Measurements from ENCODE around the gene FARS2. TPM values are rescaled to one million over a fixed set of nuclear protein-coding genes. Genes with fewer than 3 reads are reported as not detected.

FARS2 gene
- total RNA-seq, 1 donor from 2014 or later: 27.4 TPM

DNA sequence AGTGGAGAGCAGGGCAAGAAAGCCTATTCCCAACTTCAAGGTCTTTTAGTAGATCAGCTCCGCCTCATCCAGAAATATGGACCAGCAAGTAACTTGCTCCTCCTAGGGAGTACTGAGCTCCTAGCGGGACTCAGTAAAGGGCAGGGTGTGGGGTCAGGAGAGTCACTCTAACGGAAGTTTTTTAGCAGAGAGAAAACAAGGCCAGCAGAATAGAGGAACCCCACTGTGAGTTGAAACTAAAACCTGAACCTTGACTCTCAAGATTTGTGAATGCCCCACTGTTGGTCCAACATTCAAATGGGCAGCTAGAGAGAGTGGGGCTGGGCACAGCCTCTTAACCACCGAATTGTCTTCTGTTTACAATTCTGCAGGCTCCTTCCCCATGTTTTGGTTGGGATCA lies 244.8 kb downstream of the FARS2 start:
- no peak for DNase-seq (ENCODE audit: low spot score)

DNA sequence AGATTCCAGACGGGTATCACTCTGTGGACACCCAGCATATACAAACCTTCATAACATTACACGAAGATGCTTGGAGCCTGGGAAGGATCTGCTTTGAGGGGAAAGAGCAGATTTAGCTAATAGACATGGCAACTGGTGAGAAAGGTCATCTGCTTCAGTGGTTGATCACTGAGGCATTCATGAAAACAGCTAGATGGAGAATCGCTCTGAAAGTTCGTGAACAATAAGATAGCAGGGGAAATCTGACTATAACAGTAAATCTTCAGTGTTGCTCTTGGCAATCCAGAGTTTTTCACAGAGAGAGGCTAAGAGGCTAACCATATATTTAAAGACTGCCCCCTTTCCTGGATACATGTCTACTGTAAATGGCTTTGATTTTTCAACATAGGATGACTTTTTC lies 245.3 kb downstream of the FARS2 start:
- DNase-seq (ENCODE audit: low spot score): no peak

DNA sequence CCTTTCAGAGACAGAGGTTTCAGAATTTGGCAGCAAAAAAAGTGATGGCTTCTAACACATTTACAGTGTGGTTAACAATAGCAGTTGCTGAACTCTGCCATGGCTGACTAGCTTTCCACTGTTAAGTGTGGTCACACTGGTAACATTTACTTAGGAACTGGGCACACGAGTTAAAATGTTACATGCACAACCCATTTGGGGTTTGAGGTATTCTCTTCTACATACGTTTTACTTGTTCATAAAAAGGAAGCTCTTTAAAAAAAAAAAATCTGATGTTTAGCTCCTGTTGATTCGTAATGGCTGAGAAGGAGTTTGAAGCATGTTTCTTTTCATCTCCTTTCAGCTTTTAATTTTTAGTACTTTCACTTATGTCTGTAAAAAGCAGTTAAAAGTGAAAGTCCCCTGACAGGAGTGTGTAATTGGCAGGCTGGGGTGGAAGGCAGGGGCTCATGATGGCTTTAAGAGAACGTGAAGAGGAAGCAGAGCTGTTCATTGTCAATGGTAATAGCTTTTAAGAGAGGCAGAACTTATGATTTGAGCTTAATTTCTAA lies 245.9 kb downstream of the FARS2 start:
- DNase-seq (ENCODE audit: low spot score): no peak

DNA sequence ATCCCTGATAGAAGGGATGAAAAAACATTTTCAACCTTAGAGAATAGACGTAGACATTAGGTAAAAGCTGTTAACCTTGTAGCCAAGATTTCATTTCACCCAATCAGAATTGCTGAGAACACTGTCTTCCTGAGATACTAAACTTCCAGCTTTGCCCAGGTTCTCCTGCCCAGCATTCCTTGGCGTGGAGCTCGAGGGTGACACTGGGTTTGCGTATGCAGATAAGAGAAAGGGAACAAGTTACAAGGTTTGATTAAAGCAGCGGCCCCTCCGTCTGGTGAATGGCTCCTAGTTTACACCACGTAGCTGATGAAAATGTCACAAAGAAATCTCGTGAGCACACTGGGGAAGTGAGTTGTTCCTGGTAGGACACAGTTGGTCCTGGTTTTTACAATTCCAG lies 247.8 kb downstream of the FARS2 start:
- no peak for DNase-seq (ENCODE audit: low spot score)

DNA sequence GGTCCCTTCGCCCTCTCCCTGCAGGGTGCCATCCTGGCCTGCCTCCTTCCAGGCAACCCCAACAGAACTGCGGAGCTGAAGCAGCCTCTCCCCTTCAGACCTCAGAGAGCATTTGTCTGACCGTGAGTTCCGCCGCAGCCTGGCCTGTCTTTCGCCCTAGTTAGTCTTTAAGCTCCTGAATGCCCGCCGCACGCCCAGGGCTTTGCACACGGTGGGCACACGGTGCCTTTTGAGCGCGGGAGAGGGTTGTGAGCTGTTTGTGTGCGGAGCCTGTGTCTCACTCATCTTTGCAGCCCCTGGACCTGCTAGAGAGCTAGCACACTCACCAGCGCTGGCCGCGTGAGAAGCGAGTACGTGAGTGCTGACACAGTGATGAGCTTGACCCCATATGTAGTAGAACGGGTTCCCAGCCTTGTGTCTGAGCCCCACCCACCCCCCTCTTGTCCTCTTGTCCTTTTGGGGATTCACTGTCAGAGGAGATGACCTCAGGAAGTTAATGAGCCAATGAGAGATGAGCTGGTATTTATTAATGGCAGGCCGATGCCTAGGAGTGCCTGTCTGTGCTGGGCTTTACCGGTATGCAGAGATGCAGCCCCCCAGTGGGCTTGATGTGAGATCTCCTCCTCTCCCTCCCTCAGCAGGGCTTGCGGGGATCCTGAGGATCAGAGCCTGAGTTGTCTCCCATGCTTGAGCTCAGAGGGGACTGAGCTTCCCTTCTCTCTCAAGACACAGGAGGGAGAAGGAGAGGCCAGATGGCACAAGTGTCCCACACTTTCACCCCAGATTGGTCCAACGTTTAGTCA lies 249.2 kb downstream of the FARS2 start:
- DNase-seq (ENCODE audit: low spot score): no peak

DNA sequence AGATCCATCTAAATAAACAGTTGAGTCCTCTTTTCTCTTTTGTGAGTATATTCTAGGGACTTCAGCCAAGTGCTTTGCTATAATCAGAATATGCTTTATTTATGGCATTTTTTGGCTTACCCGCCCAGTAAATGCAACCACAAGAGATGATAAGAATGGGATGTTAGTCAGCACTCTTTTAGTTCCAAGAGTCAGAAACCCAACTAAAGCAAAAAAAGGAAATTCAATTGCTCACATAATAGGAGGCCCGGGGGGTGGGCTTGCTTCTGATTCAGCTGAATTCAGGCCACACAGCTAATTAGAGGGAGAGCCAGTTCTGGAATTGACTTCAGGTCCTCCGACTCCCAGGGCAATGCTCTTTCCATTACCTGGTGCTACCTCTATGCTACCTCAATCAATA lies 250.6 kb downstream of the FARS2 start:
- no peak for DNase-seq (ENCODE audit: low spot score)

DNA sequence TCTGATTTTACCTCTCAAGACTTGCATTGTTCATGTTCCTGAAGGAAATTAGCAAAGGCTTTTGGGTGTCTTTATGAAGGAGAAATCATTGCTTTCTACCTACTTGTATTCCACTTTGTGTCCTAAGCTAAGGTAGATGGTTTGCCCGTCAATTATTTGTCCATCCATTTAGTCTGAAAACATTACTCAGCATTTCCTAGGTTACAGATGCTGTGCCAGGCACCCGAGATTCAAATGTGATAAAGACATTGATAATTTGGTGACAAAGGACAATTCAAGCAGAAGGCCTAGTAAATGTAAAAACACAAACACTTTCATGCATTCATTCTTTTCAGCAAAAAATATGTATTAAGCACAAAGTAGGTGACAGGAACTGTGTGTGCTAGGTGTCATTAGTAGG lies 251.1 kb downstream of the FARS2 start:
- DNase-seq (ENCODE audit: low spot score): no peak

DNA sequence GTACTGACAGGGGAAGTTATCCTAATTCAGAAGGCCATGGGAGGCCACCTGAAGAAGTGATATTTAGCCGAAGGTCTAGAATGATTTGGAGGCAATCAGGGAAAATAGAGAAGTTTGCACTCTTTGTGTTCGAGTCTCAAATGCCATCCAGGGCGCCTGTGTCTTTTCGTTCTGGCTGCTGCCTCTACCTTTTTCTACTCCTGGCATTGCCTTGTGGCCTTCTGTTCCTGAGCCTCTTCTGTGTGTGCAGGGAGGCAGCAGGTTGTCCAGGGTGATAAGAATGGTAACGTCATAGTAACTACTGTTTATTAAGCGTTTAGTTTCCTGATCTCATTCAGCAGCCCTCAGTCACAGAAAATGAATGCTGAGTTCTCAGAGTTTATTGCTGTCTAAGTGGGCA lies 252.1 kb downstream of the FARS2 start:
- DNase-seq (ENCODE audit: low spot score): no peak

DNA sequence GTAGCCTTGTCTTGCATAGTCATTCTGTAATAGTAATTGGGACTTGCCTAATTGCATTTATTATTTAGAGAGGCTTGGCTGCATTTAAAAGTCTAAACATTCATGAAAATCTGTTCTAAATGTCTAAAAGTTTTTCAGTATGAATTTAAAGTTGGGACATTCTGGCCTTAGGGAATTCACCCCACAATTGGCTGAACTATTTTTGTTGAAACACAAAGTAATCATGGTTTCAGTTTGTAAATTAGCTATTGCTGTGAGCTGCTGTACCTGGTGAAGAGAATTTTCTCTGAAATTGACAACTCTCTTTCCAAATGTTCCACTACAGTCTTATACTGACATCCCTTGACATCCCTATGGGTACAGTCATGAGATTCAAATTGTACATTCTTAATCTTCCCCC lies 253.0 kb downstream of the FARS2 start:
- no peak for DNase-seq (ENCODE audit: low spot score)

DNA sequence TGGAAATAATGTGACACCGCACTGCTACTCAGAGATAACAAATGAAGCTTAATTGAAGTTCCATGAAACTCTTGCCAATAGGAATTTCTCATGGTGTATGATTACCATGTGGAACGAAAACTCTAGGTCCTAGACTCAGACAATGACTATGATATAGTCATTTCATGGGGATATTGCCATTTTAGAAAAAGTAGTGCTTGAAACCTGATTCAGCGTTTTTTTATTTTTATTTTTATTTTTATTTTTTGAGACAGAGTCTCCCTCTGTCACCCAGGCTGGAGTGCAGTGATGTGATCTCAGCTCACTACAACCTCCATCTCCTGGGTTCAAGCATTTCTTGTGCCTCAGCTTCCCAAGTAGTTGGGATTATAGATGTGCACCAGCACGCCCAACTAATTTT lies 253.9 kb downstream of the FARS2 start:
- DNase-seq (ENCODE audit: low spot score): no peak

DNA sequence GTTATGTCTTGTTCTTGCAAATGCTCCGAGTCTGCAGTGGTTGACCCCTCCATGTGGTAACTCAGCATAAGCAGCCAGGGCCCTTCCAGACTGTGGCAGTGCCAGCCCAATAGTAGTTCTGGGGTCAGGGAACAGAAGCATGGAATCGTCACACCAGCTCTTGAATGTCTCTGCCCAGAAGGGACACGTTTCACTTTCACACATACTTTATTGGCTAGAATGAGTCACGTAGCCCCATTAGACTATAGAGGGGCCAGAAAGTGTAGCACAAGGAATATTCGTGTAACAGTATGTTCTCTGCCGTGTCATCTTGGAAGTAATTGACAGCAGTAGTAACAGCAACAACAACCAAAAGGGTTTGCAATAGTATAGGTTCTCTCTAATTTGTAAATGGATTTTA lies 254.7 kb downstream of the FARS2 start:
- DNase-seq (ENCODE audit: low spot score): no peak

DNA sequence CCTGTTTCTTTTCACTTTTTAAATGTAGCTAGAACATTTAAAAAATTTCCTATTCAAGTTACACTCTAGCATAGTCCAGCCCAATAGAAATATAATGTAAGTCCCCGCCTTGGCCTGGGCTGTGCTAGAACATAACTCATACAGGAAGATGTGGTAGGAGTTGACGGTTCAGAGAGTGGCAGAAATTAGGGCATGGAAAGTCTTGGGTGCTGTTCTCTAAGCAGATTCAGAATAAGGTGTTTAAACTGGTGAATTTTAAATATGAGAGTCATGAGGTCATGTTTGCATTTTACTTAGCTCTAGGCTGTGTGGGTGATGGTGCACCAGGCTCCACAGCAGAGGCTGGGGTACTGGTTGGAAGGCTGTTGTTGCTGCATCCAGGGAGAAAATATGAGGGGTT lies 256.5 kb downstream of the FARS2 start:
- no peak for DNase-seq (ENCODE audit: low spot score)

DNA sequence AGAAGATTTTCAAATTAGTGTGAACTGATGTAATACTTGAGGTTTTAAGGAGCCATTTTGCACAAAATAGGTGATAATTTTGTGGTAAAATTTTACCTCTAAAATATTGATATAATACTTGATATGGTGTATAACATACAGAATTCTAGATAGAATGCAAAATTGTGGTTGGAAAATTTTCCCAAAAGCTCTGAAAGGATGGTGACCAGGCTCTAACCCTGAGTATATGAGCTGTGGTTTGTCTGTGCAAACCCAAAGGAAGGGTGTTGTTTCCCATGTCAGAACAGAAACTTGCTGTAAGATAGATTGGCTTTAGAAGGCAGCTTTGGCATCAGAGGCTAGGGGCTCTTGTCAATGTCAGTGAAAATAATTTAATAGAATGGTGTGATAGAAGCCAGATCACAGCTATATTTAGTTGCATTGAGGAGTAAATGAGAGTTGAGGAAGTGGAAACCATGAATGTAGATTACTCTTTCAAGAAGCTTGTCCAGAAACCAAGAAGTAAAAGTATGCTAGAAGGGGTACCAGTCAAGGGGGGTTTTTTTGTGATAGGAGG lies 257.7 kb downstream of the FARS2 start:
- no peak for DNase-seq (ENCODE audit: low spot score)

DNA sequence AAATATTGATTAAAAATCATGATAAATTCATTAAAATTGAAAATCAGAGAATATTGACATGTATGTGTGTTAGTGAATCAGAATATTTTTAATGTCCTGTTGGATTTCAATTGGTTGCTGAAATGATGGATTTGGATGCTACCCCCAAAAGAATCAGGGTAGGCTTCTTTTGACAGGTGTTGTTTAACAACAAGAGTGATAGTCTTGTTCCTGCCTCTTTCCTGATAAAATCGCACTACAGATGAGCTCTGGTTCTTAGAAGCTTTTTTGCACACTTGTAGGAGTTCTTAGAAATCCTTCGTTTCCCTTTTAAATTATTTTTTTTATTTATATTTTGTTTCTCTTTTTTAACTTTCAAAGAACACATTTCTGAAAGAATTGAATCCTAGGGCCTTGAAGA lies 259.5 kb downstream of the FARS2 start:
- DNase-seq (ENCODE audit: low spot score): no peak

DNA sequence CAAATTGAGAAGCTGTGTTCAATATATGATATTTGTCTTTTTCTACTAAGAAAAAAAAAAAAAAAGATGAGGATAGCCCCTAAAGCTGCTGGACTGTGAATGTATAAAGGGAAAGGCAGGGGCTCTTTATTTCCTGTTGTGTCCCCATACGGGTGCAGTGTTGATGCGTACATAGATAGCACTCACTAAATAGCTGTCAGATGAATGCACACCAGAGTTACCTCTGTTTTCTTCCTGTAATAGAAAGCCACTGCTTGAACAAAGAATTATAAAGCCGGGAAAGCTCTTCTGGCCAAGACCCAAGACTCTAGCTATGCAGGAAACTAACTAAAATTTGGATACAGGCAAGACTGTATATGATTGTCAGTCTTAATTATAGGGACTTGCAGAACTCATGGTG lies 260.0 kb downstream of the FARS2 start:
- no peak for DNase-seq (ENCODE audit: low spot score)

DNA sequence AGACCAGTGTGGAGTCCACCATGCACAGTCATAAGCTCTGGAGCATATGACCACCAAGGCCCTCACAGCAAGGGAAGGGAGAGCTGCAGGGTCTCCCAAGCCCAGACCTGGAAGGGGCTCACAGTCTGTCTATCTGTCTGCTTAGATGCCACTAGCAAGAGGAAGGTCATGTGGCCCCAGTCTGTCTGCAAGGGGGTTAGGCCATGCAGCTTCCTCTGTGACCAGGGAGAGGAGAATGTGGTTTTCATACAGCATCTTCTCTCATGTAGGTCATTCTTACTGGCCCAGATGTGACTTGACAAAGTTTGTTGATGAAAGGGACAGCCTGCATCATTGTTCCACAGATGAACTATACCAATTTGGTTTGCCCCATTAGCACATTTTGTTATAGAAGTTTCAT lies 260.8 kb downstream of the FARS2 start:
- no peak for DNase-seq (ENCODE audit: low spot score)

DNA sequence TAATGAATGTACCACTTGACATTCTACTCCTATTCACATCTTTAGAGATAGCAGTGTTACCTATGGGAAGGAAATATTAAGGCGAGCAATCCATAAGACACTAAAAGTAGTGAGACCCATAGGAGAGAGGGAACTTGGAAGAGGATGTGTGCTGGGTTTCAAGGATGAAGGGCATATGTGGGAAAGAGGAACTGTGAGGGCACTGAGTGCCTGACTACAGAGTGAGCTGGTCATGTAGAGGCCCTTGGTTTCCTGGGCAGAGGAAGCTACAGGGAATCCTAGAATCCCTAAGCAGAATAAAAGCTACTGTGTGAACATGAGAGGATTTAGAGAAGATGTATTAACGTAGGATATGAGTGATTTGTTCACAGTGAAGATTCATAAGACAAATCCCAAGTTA lies 262.8 kb downstream of the FARS2 start:
- no peak for DNase-seq (ENCODE audit: low spot score)

DNA sequence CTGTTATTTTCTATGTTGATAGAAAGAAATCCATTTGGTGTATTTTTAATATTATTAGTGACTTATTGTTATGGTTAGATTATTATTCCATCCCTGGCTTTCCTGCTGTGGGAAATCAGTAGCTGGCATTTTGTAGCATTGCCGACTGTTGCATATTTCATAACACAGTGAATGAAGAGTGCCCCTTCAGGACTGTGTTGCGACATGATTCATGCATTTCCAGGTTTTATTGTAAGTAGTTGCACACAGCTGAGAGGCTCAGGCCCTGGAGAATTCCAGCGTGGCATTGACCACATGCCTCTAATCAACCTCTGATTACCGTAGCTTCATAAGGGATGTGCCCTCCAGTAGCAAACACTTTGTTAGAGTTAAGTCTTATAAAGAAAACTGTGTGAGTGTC lies 263.9 kb downstream of the FARS2 start:
- DNase-seq (ENCODE audit: low spot score): no peak

DNA sequence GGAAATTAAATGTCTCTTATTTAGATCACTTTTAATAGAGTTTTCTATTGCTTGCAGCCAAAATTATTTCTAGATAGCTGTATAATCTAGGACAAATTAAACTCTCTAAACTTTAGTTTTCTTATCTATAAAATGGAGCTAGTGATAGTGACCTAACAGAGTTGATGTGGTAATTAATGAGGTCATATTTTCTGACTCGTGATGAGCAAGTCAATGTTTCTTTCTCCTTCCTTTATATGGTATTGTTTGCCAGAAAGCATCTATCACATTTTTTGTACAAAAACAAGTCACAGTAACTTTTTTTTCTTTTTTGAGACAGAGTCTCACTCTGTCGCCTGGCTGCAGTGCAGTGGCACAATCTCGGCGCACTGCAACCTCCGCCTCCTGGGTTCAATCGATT lies 267.7 kb downstream of the FARS2 start:
- no peak for DNase-seq (ENCODE audit: low spot score)

DNA sequence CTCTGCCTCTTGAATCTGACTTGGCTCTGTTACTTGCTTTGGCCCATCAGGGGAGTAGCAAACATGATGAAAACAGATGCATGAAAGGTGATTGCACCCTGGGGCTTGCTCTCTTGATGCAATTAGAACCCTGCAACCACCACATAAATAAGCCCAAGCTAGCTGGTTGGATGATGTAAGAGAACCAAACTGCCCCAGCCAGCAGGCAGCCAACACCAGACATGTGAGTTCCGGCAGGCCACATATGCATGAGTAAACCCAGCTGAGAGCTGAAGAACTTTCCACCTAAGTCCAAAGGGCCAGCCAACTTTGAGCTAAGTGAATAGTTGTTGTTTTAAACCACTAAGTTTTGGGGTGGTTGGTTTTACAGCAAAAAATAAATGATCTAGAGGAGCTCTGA lies 268.4 kb downstream of the FARS2 start:
- no peak for DNase-seq (ENCODE audit: low spot score)

DNA sequence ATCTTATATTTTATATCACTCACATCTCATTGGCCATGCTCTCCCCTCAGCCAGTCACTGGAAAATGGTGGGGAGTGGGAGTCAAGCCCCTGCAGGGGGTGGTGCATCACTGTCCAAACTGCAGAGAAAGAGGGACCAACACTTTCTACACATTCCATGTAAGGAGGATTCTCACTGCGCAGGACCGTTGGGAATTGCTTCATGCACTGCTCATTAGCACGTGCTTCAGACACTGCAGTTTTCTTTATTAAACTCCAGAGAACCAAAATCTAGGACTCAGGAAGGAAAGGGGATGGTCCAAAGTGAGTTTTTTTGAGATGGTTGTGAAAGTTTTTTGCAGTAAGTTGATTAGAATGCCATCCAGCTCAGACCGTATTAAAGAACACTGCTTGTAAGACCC lies 269.8 kb downstream of the FARS2 start:
- DNase-seq (ENCODE audit: low spot score): no peak

DNA sequence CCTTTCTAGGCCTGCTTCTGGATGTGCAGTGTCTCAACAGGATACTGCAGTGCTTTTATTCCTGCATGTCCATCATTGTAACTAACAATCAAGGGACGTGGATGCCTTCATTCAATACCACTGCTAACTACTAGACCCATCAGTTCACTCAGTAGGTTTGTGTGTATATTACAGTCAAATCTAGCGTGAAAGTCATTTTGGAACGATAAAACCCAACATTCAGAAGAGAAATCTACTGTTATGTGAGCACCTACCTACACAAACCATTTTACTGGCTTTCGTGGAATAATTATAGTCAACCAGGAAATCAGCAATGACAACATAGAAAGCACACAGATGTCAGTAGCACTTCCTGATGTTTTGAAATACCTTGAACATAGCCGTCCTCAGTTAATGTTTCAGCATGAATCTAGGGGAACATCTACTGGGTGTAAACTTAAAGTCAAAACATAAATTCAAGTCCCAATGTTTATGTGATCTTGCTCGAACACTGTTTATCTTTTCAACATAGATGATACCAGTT lies 270.6 kb downstream of the FARS2 start:
- DNase-seq (ENCODE audit: low spot score): no peak

DNA sequence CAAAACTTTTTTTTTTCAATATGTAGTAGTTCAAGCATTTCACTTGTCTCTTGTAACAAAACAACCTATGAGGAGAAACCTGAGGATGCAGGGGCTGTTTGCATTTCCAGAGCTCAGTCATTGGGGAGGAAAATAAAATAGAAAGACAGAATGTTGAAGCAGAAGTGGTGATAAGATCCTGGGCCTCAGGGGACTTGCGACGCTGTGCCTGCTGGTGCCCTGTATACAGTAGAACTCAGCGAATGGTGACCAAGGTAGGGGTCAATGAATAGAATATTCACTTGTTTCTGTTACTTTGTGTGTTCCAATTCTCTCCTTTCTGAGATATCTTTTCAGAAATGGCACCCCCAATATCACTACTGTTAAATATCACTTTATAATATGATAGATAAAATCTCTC lies 271.6 kb downstream of the FARS2 start:
- DNase-seq (ENCODE audit: low spot score): no peak
